Measurements from ENCODE around the gene PER2. TPM values are rescaled to one million over a fixed set of nuclear protein-coding genes. Genes with fewer than 3 reads are reported as not detected.
A peak's percentile ranks its signal among the peaks of the same experiment; 100 is the strongest.

The PER2 gene
- total and polyA plus RNA-seq, 2 of the 13 experiments (the other 11 are each of a cell fraction or from before 2014, with no cell fraction given): 5.1 to 9.4 TPM

GRCh38 chr2:238259061-238260020, 29.1 kb downstream of the PER2 start (continued):
- TF ChIP-seq CAMTA2 (CRISPR knock-in tag; IDR thresholded peaks at IDR 0.05; ENCODE audit: borderline replicate concordance): no peak
- TF ChIP-seq ZBTB4 (CRISPR knock-in tag; IDR thresholded peaks at IDR 0.05; ENCODE audit: borderline replicate concordance): 0 out of 2 replicates have a peak, but pooled peaks have one; percentile 23
- no peak for TF ChIP-seq GMEB1 (CRISPR knock-in tag; IDR thresholded peaks at IDR 0.05; ENCODE audit: borderline replicate concordance)
- no peak for TF ChIP-seq ZNF790 (CRISPR knock-in tag; IDR thresholded peaks at IDR 0.05; ENCODE audit: borderline replicate concordance)
- no peak for TF ChIP-seq NFE2L2 (IDR thresholded peaks at IDR 0.05; ENCODE audit: low read length)
- TF ChIP-seq ZNF687 (CRISPR knock-in tag; IDR thresholded peaks at IDR 0.05): peak; percentile 48
- TF ChIP-seq HIC2 (CRISPR knock-in tag; IDR thresholded peaks at IDR 0.05; ENCODE audit: low read depth): peak; percentile 51; the same call in 1 of the 2 replicates
- no peak for TF ChIP-seq MNT (IDR thresholded peaks at IDR 0.05)
- no peak for TF ChIP-seq ZNF576 (CRISPR knock-in tag; IDR thresholded peaks at IDR 0.05)
- TF ChIP-seq CTCF (CRISPR knock-in tag; IDR thresholded peaks at IDR 0.05): peak; percentile 74
- no peak for TF ChIP-seq FOXO1 (CRISPR knock-in tag; IDR thresholded peaks at IDR 0.05)
